BLaER1 (cell line): ENCODE data around the gene SPRY4.
"Not testable (repeated sequence)": the region's sequence is repeated elsewhere in the genome, so short reads cannot be mapped to it uniquely, and the experiment has no call there.

ENCODE experiments used
- H3K27ac ChIP-seq: shearing (Covaris generic); formaldehyde crosslinking; 2 replicates; pipeline ENCODE4 v1.8.1; 2022
- H3K27me3 ChIP-seq: shearing (Covaris generic); formaldehyde crosslinking; 2 replicates; pipeline ENCODE4 v1.8.1; 2022
- H3K36me3 ChIP-seq: shearing (Covaris generic); formaldehyde crosslinking; 2 replicates; pipeline ENCODE4 v1.8.1; 2022
- H3K4me1 ChIP-seq: shearing (Covaris generic); formaldehyde crosslinking; 2 replicates; pipeline ENCODE4 v1.8.1; 2022
- H3K4me2 ChIP-seq: shearing (Covaris generic); formaldehyde crosslinking; 2 replicates; pipeline ENCODE4 v1.8.1; 2022
- H3K4me3 ChIP-seq: shearing (Covaris generic); formaldehyde crosslinking; 2 replicates; pipeline ENCODE4 v1.8.1; 2022
- H3K9ac ChIP-seq: shearing (Covaris generic); formaldehyde crosslinking; 2 replicates; pipeline ENCODE4 v1.8.1; 2022
- H3K9me3 ChIP-seq: shearing (Covaris generic); formaldehyde crosslinking; 2 replicates; pipeline ENCODE4 v1.8.1; 2022
- H4K20me1 ChIP-seq: shearing (Covaris generic); formaldehyde crosslinking; 2 replicates; pipeline ENCODE4 v1.8.1; 2022
- Cebpa-rat ChIP-seq: shearing (Covaris generic); IDR thresholded peaks from 2 replicates; pipeline ENCODE4 v1.8.1; 2022

SPRY4 gene

GRCh38 chr5:142324871-142325724 is at the start of gene SPRY4:
Gene SPRY4 (minus strand): TSS chr5:142325021. CDS start chr5:142315108, 9,913 bp downstream.
- Histone ChIP-seq H3K27me3 (no peaks in the 10 kb centered on the region), H3K27ac (peak within 1 kb of the TSS; percentile 94), H3K4me1 (peaks cover 74% of the 10 kb centered on the region), H4K20me1 (no peaks in the 10 kb centered on the region; the same call in 1 of the 2 replicates), H3K4me3 (peak within 1 kb of the TSS; percentile 74), H3K36me3 (no peaks in the 10 kb centered on the region), H3K9me3 (no peaks in the 10 kb centered on the region), H3K9ac (peak within 1 kb of the TSS; percentile 87), H3K4me2 (peak within 1 kb of the TSS; percentile 94)
- peak; percentile 100 for TF ChIP-seq Cebpa-rat

GRCh38 chr5:142368529-142368928 is 43.7 kb upstream of the SPRY4 start:
- H3K27ac ChIP-seq, result no peak overlapping the region
- H3K27me3 ChIP-seq, result no peaks in the 10 kb centered on the region
- H4K20me1 ChIP-seq, result no peaks in the 10 kb centered on the region
- H3K9ac ChIP-seq, result no peak overlapping the region
- H3K4me1 ChIP-seq, result peaks cover 33% of the 10 kb centered on the region
- H3K4me3 ChIP-seq, result no peak overlapping the region
- no peak for TF ChIP-seq Cebpa-rat
- no peak overlapping the region for H3K4me2 ChIP-seq
- H3K9me3 ChIP-seq, result no peaks in the 10 kb centered on the region
- no peaks in the 10 kb centered on the region for H3K36me3 ChIP-seq

GRCh38 chr5:142366007-142366406 is 41.2 kb upstream of the SPRY4 start:
- no peak overlapping the region for H3K4me3 ChIP-seq
- no peaks in the 10 kb centered on the region for H3K9me3 ChIP-seq
- H4K20me1 ChIP-seq, result no peaks in the 10 kb centered on the region
- no peaks in the 10 kb centered on the region for H3K36me3 ChIP-seq
- TF ChIP-seq Cebpa-rat, result no peak
- H3K4me1 ChIP-seq, result peaks cover 33% of the 10 kb centered on the region
- no peaks in the 10 kb centered on the region for H3K27me3 ChIP-seq
- H3K4me2 ChIP-seq, result peak overlapping the region; percentile 23
- H3K9ac ChIP-seq, result no peak overlapping the region
- H3K27ac ChIP-seq, result no peak overlapping the region

GRCh38 chr5:142364251-142365145 is 39.7 kb upstream of the SPRY4 start:
- Histone ChIP-seq H4K20me1 (0 out of 2 replicates have a peak, but pooled peaks cover 7% of the 10 kb centered on the region), H3K36me3 (no peaks in the 10 kb centered on the region), H3K9me3 (no peaks in the 10 kb centered on the region), H3K9ac (no peak overlapping the region), H3K27ac (no peak overlapping the region), H3K4me3 (0 out of 2 replicates have a peak overlapping the region, but pooled peaks have one; percentile 36), H3K27me3 (peaks cover 10% of the 10 kb centered on the region; the same call in 1 of the 2 replicates), H3K4me2 (peak overlapping the region; percentile 83), H3K4me1 (peaks cover 33% of the 10 kb centered on the region)
- TF ChIP-seq Cebpa-rat, result no peak

- Histone ChIP-seq H3K36me3 (no peaks in the 10 kb centered on the region), H3K4me1 (peaks cover 33% of the 10 kb centered on the region), H3K4me2 (peak overlapping the region; percentile 83), H3K27ac (no peak overlapping the region), H3K4me3 (no peak overlapping the region), H3K9ac (no peak overlapping the region), H4K20me1 (peaks cover 8% of the 10 kb centered on the region; the same call in 1 of the 2 replicates), H3K27me3 (peaks cover 16% of the 10 kb centered on the region), H3K9me3 (no peaks in the 10 kb centered on the region)
- no peak for TF ChIP-seq Cebpa-rat
Measured at GRCh38 chr5:142363619-142363963, 38.8 kb upstream of the SPRY4 start.

GRCh38 chr5:142362193-142362592 is 37.4 kb upstream of the SPRY4 start:
- H3K27ac ChIP-seq, H3K4me3 ChIP-seq, H3K4me2 ChIP-seq, H3K9ac ChIP-seq, H3K9me3 ChIP-seq, H3K36me3 ChIP-seq: not testable (repeated sequence)
- Histone ChIP-seq H3K27me3 (peaks cover 30% of the 10 kb centered on the region), H3K4me1 (peaks cover 45% of the 10 kb centered on the region), H4K20me1 (peaks cover 22% of the 10 kb centered on the region)

- Histone ChIP-seq H3K4me3 (no peak overlapping the region), H3K9ac (no peak overlapping the region), H3K4me2 (no peak overlapping the region), H3K27me3 (peaks cover 37% of the 10 kb centered on the region), H3K4me1 (peaks cover 42% of the 10 kb centered on the region), H3K36me3 (no peaks in the 10 kb centered on the region), H4K20me1 (peaks cover 23% of the 10 kb centered on the region), H3K27ac (no peak overlapping the region), H3K9me3 (no peaks in the 10 kb centered on the region)
- no peak for TF ChIP-seq Cebpa-rat
Measured at GRCh38 chr5:142360607-142361120, 35.8 kb upstream of the SPRY4 start.

- Histone ChIP-seq H4K20me1 (peaks cover 23% of the 10 kb centered on the region), H3K27ac (no peak overlapping the region), H3K4me1 (peaks cover 38% of the 10 kb centered on the region), H3K27me3 (peaks cover 39% of the 10 kb centered on the region), H3K4me3 (no peak overlapping the region), H3K9ac (no peak overlapping the region), H3K9me3 (no peaks in the 10 kb centered on the region), H3K36me3 (no peaks in the 10 kb centered on the region), H3K4me2 (no peak overlapping the region)
- TF ChIP-seq Cebpa-rat, result no peak
Measured at GRCh38 chr5:142360051-142360498, 35.3 kb upstream of the SPRY4 start.

GRCh38 chr5:142358648-142359047 is 33.8 kb upstream of the SPRY4 start:
- Histone ChIP-seq H3K9ac (no peak overlapping the region), H3K36me3 (no peaks in the 10 kb centered on the region), H3K4me1 (peaks cover 23% of the 10 kb centered on the region), H3K27me3 (peaks cover 44% of the 10 kb centered on the region), H3K4me2 (no peak overlapping the region), H4K20me1 (peaks cover 23% of the 10 kb centered on the region), H3K9me3 (no peaks in the 10 kb centered on the region), H3K4me3 (no peak overlapping the region), H3K27ac (no peak overlapping the region)
- no peak for TF ChIP-seq Cebpa-rat
